GM19324 (cell line): ENCODE data around the gene OLA1.
"Not testable (repeated sequence)": the region's sequence is repeated elsewhere in the genome, so short reads cannot be mapped to it uniquely, and the experiment has no call there.

ENCODE experiments used
- ATAC-seq: cut with Tn5 transposase; IDR thresholded peaks from one replicate; pipeline ENCODE4 v1.9.1; 2021; ENCODE audit warnings: mild to moderate bottlenecking, moderate library complexity; ENCODE audit not compliant: unreplicated experiment, low FRiP score

OLA1 gene

DNA sequence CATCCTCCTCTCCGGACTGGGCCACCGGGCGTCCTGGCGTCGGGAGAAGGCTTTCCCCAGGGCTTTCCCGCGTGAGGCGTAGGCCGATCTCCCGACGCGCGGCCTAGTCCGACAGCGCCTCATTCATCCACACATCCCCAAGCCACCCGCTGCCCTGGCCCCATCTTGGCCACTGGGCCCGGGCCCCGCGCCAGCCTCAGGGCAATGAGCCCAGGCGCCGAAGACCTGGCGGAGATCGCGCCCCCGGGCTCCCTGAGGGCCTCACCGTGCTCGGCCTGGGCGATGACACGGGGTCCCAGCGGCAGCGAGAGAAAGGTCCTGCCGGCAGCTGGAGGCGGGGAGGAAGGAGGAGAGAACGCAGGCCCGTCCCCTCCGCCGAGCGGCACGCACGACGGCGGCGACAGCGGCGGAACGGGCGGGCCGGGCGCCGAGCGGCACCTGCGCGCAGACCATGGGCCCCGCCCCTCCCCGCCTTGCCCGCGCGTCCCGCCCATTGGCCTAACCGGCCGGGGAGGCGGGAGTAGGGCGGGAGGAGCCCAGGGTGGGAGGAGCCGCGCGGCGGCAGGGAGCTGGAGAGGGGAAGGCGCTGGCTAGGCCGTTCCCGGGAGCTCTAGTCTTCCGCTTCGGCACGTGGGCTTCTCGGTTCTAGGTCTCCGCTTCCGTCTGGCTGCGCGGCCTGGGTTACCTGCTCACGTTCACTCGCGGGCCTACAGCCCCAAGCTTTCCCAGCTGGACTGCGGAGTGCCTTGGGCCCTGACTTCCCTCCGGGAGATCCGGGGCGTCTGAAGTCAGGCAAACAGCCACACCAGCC, at the start of gene OLA1:
OLA1 (minus strand) TSS at position 346 of the 811 bp plus-strand sequence. CDS start 1,717 bp downstream, outside the sequence.
- peak; percentile 98 for ATAC-seq

DNA sequence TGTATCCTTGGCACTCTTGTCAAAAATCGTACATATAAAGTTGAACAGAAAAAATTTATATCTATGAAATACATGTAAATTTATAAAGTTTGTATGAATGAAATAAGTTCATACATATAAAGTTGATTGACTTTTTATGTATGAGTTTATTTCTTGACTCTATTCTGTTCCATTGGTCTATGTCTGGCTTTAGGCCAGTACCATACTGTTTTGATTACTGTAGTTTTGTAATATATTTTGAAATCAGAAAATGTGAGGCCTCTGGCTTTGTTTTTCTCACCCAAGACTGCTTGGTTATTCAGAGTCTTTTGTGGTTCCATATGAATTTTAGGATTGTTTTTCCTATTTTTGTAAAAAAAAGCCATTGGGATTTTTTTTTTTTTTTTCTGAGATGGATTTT, 44.6 kb upstream of the OLA1 start:
- no peak for ATAC-seq

DNA sequence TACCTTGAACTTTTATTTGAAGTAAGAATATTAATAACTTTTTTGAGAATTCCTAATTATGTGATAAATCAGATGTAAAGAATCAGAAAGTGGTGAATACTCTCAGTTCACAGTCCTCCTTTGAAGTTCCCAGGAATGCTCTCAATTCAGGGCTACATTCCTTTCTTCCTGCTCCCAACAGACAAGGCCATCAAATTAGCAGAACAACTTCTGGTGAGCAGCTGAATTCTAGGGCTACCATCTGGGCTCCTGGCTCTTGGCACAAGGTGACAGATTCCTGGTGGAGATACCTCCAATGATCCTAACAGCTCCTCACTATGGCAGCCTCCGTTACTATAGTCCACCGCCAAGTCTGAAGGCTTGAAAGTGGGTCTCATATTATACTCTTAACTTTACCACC, 37.8 kb upstream of the OLA1 start:
- ATAC-seq, result no peak

DNA sequence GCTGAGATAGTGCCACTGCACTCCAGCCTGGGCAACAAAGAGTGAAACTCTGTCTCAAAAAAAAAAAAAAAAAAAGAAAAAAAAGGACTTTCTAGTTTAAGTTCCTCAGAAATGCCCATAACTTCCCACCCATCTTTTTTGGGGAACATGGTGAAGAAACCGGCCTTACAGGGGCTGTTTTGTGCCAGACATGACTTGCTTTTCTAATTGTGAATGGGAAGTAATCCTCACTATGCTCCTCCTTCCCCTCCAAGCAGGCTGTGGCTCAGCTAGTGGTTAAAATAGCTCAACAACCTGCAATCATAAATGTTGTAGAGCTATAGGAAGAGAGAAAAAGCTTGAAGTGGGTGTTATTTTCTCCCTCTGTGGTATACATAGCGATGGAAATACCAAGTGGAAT, 34.1 kb upstream of the OLA1 start:
- ATAC-seq, result no peak

DNA sequence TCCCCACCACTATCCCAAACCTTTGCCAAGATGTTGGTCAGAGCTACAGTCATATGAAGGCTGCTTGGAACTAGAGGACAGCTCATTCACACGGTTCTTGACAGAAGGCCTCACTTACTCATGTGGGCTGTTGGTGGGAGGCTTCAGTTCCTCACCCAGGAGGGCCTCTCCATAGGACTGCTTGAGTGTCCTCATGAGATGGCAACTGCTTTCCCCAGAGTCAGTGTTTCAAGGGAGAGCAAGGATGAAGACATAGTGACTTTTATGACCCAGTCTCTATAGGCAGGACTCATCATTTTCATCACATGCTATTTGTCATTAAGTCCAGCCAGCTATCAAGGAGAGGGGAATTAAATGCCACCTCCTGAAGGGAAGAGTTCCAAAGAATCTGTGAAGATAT, 33.4 kb upstream of the OLA1 start:
- no peak for ATAC-seq

DNA sequence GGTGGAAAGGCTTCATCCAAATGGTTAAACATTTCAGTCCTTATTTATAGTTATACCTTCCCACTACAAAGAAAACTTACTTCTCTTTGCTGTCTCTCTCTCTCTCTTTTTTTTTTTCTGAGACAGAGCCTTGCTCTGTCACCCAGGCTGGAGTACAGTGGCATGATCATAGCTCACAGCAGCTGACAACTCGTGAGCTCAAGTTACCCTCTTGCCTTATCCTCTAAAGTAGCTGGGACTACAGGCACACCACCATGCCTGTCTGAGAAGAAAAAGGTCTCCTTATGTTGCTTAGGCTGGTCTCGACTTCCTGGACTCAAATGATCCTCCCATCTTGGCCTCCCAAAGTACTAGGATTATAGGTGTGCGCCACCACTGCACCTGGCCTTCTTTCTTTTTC, 32.3 kb upstream of the OLA1 start:
- no peak for ATAC-seq

DNA sequence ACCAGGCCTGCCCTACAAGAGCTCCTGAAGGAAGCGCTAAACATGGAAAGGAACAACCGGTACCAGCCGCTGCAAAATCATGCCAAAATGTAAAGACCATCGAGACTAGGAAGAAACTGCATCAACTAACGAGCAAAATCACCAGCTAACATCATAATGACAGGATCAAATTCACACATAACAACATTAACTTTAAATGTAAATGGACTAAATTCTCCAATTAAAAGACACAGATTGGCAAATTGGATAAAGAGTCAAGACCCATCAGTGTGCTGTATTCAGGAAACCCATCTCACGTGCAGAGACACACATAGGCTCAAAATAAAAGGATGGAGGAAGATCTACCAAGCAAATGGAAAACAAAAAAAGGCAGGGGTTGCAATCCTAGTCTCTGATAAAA, 21.9 kb upstream of the OLA1 start:
- not testable (repeated sequence) for ATAC-seq

DNA sequence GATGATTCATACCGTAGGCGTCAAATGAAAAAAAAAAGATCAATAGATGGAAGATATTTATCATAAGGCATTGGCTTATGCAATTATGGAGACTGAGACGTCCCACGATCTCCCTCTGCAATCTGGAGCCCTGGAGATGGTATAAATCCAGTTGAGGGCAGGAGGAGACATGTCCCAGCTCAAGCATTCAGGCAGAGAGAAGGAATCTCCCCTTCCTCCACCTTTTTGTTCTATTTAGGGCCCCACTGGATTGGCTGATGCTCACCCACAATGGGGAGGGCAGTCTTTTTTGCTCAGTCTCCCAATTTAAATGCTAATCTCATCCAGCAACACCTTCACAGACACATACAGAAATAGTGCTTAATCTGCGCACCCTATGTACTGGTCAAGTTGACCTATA, 18.0 kb upstream of the OLA1 start:
- ATAC-seq, result no peak

DNA sequence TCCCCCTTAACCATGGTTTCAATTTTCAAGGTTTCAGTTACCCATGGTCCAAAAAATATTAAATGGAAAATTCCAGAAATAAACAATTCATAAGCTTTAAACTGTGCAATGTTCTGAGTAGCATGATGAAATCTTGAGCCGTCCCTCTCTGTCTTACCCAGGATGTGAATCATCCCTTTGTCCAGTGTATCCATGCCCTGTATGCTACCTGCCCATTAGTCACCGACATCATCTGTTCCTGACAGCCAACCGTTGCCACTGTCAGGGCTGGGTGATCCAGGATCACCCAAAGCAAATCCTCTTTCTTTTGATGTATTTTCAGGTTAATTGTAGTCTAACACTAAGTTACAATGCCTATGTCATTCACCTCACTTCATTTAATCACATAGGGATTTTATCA, 15.7 kb upstream of the OLA1 start:
- no peak for ATAC-seq

DNA sequence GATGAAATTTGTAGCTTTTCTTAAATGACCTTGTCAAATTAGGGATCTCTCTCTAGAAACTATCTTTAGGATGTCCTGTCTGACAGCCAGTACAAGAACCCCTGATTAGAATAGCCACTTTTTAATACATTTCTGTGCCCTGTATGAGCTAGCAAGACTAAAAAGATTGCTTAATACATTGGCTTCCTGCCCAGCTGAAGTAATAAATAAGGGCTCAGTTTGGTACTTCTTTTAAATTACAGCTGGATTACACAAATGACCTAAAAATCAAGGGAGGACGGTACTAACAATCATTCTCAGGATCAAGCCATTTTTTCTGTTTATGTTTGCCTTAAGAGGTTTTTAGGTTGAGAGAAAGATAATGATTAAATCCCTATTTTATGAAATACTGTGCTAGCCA, 11.6 kb upstream of the OLA1 start:
- no peak for ATAC-seq

DNA sequence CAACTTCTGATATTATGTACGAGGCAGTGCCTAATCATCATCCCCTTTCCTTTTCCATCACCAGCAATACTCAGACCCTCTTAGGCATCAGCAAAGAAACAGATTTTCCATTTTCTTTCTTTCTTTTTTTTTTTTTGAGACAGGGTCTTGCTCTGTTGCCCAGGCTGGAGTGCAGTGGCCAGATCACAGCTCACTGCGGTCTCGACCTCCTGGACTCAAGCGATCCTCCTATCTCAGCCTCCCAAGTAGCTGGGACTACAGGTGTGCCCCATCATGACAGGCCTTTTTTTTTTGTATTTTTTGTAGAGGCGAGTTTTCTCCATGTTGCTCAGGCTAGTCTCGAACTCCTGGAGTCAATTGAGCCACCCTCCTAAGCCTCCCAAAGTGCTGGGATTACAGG, 5.9 kb upstream of the OLA1 start:
- ATAC-seq, result no peak

DNA sequence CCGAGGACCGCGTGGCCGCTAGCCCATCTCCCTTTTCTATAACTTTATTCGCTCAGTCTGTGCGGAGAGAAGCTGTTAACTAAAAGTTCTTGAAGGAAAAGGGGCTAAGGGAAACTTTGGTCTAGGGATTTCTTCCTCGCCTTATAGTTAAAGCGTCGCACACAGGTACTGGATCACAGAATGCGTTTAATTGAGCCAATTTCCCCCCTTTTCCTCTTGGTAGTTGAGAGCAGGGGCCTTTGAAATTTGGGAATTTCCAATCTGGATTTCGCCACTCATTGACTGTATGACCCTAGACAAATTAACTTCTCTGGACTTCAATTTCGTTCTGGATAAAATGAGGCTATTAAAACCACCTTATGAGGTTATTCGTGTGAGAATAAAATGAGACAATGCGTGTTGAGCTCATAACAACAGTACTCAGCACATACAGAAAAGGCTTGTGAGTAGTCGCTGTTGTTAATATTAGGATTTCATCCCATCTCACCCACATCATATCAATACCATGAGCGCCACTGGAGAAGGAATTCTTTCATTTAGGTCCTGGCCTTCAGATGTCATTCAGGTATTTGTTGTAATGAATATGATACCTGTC, 763 bp upstream of the OLA1 start:
- no peak for ATAC-seq

DNA sequence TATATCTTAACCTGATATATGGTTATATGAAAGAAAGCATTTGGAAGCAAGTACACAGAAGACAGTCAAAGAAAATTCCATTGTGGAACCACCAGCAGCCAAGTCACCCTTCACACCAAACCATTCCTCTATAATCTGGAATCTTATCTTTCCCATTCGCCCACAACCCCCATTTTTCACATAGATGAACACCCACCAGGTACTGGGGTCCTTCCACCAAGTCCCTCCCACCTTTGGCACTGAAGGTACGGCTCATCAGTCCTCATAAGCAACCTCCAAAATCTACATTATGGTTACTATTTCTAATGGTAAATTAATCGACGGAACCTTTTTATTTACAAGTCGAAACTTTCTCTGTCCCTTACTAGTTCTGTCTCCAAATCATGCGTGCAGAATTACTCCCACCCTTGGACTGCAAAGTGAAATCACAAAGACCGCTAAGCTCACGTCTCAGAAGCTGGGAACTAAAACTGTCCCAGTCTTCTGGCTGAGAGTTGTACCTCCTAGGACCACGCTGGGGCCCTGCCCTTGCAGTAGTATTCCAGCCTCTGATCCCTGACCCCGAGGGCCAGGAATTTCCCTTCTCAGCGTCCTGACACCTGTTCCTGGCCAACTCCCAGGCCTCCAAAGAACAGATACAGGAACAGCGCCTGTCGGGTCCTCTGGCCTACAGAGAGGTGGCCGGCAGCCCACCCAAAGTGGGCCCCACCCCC, 702 bp downstream of the OLA1 start:
- ATAC-seq, result peak; percentile 7

DNA sequence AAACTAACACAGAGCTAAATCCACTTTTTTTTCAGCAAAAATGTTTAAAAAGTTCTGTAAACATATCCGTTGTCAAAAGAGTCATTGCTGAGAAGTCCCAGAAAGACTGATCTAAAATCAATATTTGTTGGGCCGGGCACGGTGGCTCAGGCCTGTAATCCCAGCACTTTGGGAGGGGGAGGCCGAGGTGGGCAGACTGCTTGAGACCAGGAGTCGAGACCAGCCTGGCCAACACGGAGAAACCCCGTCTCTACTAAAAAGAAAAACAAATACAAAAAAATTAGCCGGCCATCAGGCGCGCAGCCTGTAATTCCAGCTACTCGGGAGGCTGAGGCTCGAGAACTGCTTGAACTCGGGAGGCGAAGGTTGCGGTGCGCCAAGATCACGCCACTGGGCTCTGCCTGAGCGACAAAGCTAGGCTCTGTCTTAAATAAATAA, 1.4 kb downstream of the OLA1 start:
- no peak for ATAC-seq

DNA sequence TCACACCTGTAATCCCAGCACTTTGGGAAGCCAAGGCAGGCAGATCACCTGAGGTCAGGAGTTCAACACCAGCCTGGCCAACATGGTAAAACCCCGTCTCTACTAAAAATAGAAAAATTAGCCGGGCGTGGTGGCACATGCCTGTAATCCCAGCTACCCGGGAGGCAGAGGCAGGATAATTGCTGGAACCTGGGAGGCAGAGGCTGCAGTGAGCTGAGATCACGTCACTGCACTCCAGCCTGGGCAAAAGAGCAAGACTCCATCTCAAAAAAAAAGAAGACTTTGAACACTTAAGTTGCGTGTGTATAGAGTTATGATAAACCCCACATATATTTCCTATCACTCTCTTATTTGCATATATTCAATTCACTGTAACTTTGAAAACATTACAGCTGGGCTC, 2.7 kb downstream of the OLA1 start:
- ATAC-seq, result not testable (repeated sequence)

DNA sequence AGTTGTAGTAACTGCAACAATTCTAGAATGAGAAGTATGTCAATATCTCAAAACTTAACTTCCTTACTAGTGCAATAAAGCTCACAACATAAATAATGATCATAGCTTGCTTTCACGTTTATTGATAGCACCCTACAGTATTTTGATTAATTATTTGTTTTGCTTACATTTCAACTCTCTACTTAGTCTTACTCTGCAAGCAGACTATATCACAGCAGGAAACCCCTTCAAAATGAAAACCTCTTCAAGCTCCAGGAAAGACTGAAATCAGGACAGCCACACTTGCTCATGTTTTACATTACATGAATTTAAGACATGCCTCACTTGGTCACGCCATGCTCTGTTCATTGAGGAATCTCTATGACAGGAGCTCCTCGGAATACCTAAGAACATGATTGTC, 3.3 kb downstream of the OLA1 start:
- ATAC-seq, result no peak

DNA sequence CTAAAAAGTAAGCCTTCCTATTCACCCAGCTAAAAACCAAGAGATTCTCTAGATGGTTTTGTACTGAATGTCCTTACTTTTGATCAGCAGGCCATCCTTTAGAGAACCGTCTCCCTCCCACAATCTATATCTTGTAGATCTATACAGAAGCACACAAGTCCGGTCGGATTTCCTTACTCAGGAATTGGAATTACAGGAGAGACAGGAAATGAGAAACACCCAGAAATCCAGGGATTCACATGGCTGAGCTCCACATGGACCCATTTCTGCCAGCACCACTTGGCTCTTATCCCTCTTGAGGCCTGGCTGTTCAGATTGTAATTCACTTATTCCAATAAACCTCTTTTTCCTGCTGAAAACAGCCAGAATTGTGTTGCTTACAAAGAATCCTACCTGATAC, 4.5 kb downstream of the OLA1 start:
- no peak for ATAC-seq

DNA sequence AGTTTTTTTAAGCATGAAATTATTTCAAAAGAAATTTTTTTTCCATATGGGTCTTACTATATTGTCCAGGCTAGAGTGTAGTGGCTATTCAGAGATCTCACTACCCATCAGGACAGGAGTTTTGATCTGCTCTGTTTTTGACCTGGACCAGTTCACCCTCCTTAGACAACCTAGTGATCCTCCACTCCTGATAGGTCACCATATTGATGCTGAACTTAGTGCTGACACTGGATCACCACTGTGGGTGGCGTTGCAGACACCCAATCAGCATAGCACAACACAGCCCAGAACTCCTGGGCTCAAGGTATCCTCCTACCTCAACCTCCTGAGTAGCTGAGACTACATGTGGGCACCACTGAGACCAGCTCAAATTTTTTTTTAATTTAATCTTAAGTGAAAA, 8.2 kb downstream of the OLA1 start:
- no peak for ATAC-seq

DNA sequence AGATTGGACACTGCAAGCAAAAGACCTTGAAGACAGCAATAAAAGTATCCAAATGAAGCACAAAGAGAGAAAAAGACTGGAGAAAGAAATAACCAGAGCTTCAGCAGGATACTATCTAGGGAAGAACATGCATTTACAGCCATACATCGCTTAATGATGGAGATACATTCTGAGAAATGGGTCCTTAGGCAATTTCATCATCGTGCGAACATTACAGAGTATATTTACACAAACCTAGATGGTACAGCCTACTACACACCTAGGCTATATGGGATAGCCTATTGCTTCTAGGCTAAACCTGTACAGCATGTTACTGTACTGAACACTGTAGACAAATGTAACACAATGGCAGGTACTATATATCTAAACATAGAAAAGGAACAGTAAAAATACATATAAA, 11.9 kb downstream of the OLA1 start:
- ATAC-seq, result no peak

DNA sequence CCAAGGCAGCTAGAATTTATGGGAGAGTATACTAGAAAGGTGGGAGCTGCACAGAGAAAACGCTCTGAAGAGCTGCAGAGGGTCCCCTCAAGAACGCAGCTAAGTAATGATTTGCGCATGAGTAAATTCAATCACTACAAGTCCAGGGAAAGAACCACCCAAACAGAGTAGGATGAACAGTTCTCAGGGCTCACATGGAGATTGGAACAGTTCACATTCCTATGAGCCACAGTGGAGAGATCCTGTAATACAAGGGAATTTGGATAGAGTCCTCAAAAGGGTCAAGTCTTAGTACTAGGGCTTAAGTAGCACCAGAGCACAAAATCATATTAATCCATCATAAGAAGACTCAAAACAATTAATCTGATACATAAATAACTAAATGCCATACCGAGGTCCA, 12.7 kb downstream of the OLA1 start:
- ATAC-seq, result no peak

DNA sequence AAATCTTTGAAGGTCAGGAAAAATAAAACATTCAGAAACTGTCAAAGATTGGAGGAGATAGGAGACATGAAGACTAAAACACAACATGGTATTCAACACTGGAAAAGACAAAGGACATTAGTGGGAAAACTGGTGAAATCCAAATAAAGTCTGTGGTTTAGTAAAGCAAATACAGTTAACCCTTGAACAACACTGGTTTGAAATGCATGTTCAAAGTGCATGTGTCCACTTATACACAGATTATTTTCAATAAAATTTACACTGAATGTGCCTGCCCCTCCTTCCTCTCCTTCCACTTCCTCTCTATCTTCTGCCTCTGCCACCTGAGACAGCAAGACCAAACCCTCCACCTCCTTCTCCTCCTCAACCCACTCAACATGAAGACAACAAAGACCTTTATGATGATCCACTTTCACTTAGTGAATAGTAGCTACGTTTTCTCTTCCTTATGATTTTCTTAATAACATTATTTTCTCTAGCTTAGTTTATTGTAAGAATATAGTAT, 14.5 kb downstream of the OLA1 start:
- ATAC-seq, result no peak
